HEK293 (cell line): ENCODE measurements around the gene TMIGD2.

Experiments used
- AEBP2 ChIP-seq: fragments of 450-650 bp; formaldehyde crosslinking; IDR thresholded peaks from 2 replicates; pipeline ENCODE4 v1.5.1; 2016; ENCODE audit warnings: missing biosample characterization, missing genetic modification characterization, borderline replicate concordance
- BCL11B ChIP-seq: fragments of 450-650 bp; formaldehyde crosslinking; IDR thresholded peaks from 2 replicates; pipeline ENCODE4 v1.5.1; 2016; ENCODE audit warnings: low read depth, missing biosample characterization, missing genetic modification characterization
- GLIS2 ChIP-seq: fragments of 450-650 bp; formaldehyde crosslinking; IDR thresholded peaks from 2 replicates; pipeline ENCODE4 v1.5.1; 2016; ENCODE audit warnings: missing biosample characterization, missing genetic modification characterization
- KLF10 ChIP-seq: fragments of 450-650 bp; IDR thresholded peaks from 2 replicates; pipeline ENCODE4 v1.5.1; 2018; ENCODE audit warnings: missing biosample characterization, mild to moderate bottlenecking, missing genetic modification characterization
- KLF8 ChIP-seq: fragments of 450-650 bp; formaldehyde crosslinking; IDR thresholded peaks from 2 replicates; pipeline ENCODE4 v1.5.1; 2016; ENCODE audit warnings: missing biosample characterization, missing genetic modification characterization
- RBAK ChIP-seq: fragments of 450-650 bp; formaldehyde crosslinking; IDR thresholded peaks from 2 replicates; pipeline ENCODE4 v1.5.1; 2016; ENCODE audit warnings: missing biosample characterization, missing genetic modification characterization
- ZBTB11 ChIP-seq: fragments of 450-650 bp; formaldehyde crosslinking; conservative IDR thresholded peaks from 2 replicates; pipeline ENCODE4 v1.5.1; 2016; ENCODE audit warnings: low read depth, missing biosample characterization, missing genetic modification characterization
- ZBTB17 ChIP-seq: fragments of 450-650 bp; formaldehyde crosslinking; IDR thresholded peaks from 2 replicates; pipeline ENCODE4 v1.5.1; 2016; ENCODE audit warnings: missing biosample characterization, missing genetic modification characterization
- ZBTB26 ChIP-seq: fragments of 450-650 bp; formaldehyde crosslinking; optimal IDR thresholded peaks from 2 replicates; pipeline ENCODE3; 2016; ENCODE audit warnings: missing biosample characterization, mild to moderate bottlenecking, missing genetic modification characterization
- ZBTB6 ChIP-seq: fragments of 450-650 bp; formaldehyde crosslinking; IDR thresholded peaks from 2 replicates; pipeline ENCODE4 v1.5.1; 2017; ENCODE audit warnings: missing biosample characterization, missing genetic modification characterization
- ZFP3 ChIP-seq: fragments of 450-650 bp; formaldehyde crosslinking; IDR thresholded peaks from 2 replicates; pipeline ENCODE4 v1.5.1; 2016; ENCODE audit warnings: low read depth, missing biosample characterization, missing genetic modification characterization
- ZNF114 ChIP-seq: fragments of 450-650 bp; formaldehyde crosslinking; IDR thresholded peaks from 2 replicates; pipeline ENCODE4 v1.5.0; 2017; ENCODE audit warnings: missing biosample characterization, missing genetic modification characterization
- ZNF132 ChIP-seq: fragments of 450-650 bp; formaldehyde crosslinking; IDR thresholded peaks from 2 replicates; pipeline ENCODE4 v1.5.1; 2017; ENCODE audit warnings: missing biosample characterization, missing genetic modification characterization, borderline replicate concordance
- ZNF157 ChIP-seq: fragments of 450-650 bp; formaldehyde crosslinking; IDR thresholded peaks from 2 replicates; pipeline ENCODE4 v1.5.1; 2016; ENCODE audit warnings: missing biosample characterization, missing genetic modification characterization
- ZNF184 ChIP-seq: fragments of 450-650 bp; IDR thresholded peaks from 2 replicates; pipeline ENCODE4 v1.5.1; 2018; ENCODE audit warnings: missing biosample characterization, mild to moderate bottlenecking, missing genetic modification characterization
- ZNF324 ChIP-seq: fragments of 450-650 bp; formaldehyde crosslinking; IDR thresholded peaks from 2 replicates; pipeline ENCODE4 v1.5.1; 2016; ENCODE audit warnings: missing biosample characterization, missing genetic modification characterization
- ZNF416 ChIP-seq: fragments of 450-650 bp; formaldehyde crosslinking; IDR thresholded peaks from 2 replicates; pipeline ENCODE4 v1.5.1; 2016; ENCODE audit warnings: missing biosample characterization, missing genetic modification characterization
- ZNF449 ChIP-seq: fragments of 450-650 bp; formaldehyde crosslinking; IDR thresholded peaks from 2 replicates; pipeline ENCODE4 v1.5.1; 2017; ENCODE audit warnings: missing biosample characterization, mild to moderate bottlenecking, missing genetic modification characterization, moderate library complexity
- ZNF521 ChIP-seq: fragments of 450-650 bp; formaldehyde crosslinking; IDR thresholded peaks from 2 replicates; pipeline ENCODE4 v1.5.1; 2017; ENCODE audit warnings: missing biosample characterization, mild to moderate bottlenecking, missing genetic modification characterization
- ZNF558 ChIP-seq: fragments of 450-650 bp; formaldehyde crosslinking; IDR thresholded peaks from 2 replicates; pipeline ENCODE4 v1.5.1; 2016; ENCODE audit warnings: missing biosample characterization, missing genetic modification characterization
- ZNF580 ChIP-seq: fragments of 450-650 bp; formaldehyde crosslinking; IDR thresholded peaks from 2 replicates; pipeline ENCODE4 v1.5.1; 2016; ENCODE audit warnings: missing biosample characterization, missing genetic modification characterization
- ZNF645 ChIP-seq: fragments of 450-650 bp; formaldehyde crosslinking; IDR thresholded peaks from 2 replicates; pipeline ENCODE4; 2016; ENCODE audit warnings: missing biosample characterization, missing genetic modification characterization
- ZNF654 ChIP-seq: fragments of 450-650 bp; formaldehyde crosslinking; IDR thresholded peaks from 2 replicates; pipeline ENCODE4 v1.5.1; 2016; ENCODE audit warnings: low read depth, missing biosample characterization, missing genetic modification characterization
- ZNF664 ChIP-seq: fragments of 450-650 bp; formaldehyde crosslinking; IDR thresholded peaks from 2 replicates; pipeline ENCODE4 v1.5.1; 2016; ENCODE audit warnings: missing biosample characterization, missing genetic modification characterization
- ZNF776 ChIP-seq: fragments of 450-650 bp; formaldehyde crosslinking; IDR thresholded peaks from 2 replicates; pipeline ENCODE4 v1.5.0; 2017; ENCODE audit warnings: missing biosample characterization, missing genetic modification characterization, borderline replicate concordance
- ZNF791 ChIP-seq: fragments of 450-650 bp; formaldehyde crosslinking; IDR thresholded peaks from 2 replicates; pipeline ENCODE4 v1.5.1; 2016; ENCODE audit warnings: missing biosample characterization, missing genetic modification characterization
- ZNF843 ChIP-seq: fragments of 450-650 bp; formaldehyde crosslinking; IDR thresholded peaks from 2 replicates; pipeline ENCODE4 v1.5.1; 2016; ENCODE audit warnings: missing biosample characterization, missing genetic modification characterization

Gene TMIGD2

GRCh38 chr19:4334929-4335570 lies 32.9 kb upstream of the TMIGD2 start (continued):
- TF ChIP-seq ZBTB6 (tag by site-specific recombination) (no peak; the same call in 1 of the 2 replicates), ZBTB26 (tag by site-specific recombination) (no peak), ZNF449 (tag by site-specific recombination) (no peak), ZNF664 (tag by site-specific recombination) (no peak), KLF10 (tag by site-specific recombination) (no peak), ZNF558 (tag by site-specific recombination) (no peak), ZNF580 (tag by site-specific recombination) (no peak), ZNF654 (no peak), AEBP2 (no peak), ZNF184 (tag by site-specific recombination) (no peak), ZBTB11 (tag by site-specific recombination) (no peak), ZNF843 (no peak), ZNF791 (tag by site-specific recombination) (no peak), ZFP3 (tag by site-specific recombination) (no peak), ZNF114 (tag by site-specific recombination) (no peak), ZNF157 (tag by site-specific recombination) (peak; percentile 29; the same call in 1 of the 2 replicates), ZNF324 (no peak), ZNF645 (tag by site-specific recombination) (no peak), RBAK (tag by site-specific recombination) (no peak), BCL11B (no peak), KLF8 (tag by site-specific recombination) (no peak), ZNF416 (no peak), ZBTB17 (peak; percentile 100), ZNF776 (no peak), ZNF521 (tag by site-specific recombination) (0 out of 2 replicates have a peak, but pooled peaks have one; percentile 67), ZNF132 (tag by site-specific recombination) (no peak), GLIS2 (tag by site-specific recombination) (no peak)
